T-cell (primary cell): ENCODE data around the gene GRAPL. TPM values are rescaled to one million over a fixed set of nuclear protein-coding genes. Genes with fewer than 3 reads are reported as not detected.
"Not testable (repeated sequence)": the region's sequence is repeated elsewhere in the genome, so short reads cannot be mapped to it uniquely, and the experiment has no call there.

Source experiments
- ATAC-seq, 4 experiments: fragments of 200-7000 bp in 3 of 4; fragments of 150-1000 bp in 1 of 4; cut with Tn5 transposase; replicated peaks in 1 of 4; 1 replicate in 3 of 4; 2 replicates in 1 of 4; pipeline ENCODE4 v1.10.0; 2021; ENCODE audit warnings: moderate library complexity in 3 of 4, mild to moderate bottlenecking in 2 of 4, moderate number of reproducible peaks in 1 of 4
- CTCF ChIA-PET, 2 donors: fragments of 300-600 bp; sonication (Branson Sonifier 250); formaldehyde crosslinking; loops; one replicate each; lab custom pipeline; 2022; ENCODE audit warnings: antibody characterized with exemption in 2 of 2; lab: Charles Lee
- POLR2A ChIA-PET, 2 donors: fragments of 300-600 bp; sonication (Branson Sonifier 250); formaldehyde crosslinking; loops; one replicate each; lab custom pipeline; 2022; ENCODE audit warnings: antibody characterized with exemption in 2 of 2; lab: Charles Lee
- DNase-seq, 35 experiments: peaks; one replicate each; pipeline versions ENCODE4 v3.0.0 to v3.0.0-alpha.2; 2013 to 2023
- H3K27ac ChIP-seq: one replicate; pipeline ENCODE4 v1.5.1; 2013; ENCODE audit warnings: low read length
- H3K27me3 ChIP-seq, 2 experiments: replicated peaks in 1 of 2; 1 replicate in 1 of 2; 2 replicates in 1 of 2; pipeline versions ENCODE4 v1.6.1 to v1.7.0; 2013; ENCODE audit warnings: low read length in 1 of 2, mixed read lengths in 1 of 2; ENCODE audit not compliant: control insufficient read depth in 2 of 2, insufficient read depth in 2 of 2; ENCODE audit errors: extremely low read depth in 1 of 2
- H3K36me3 ChIP-seq, 2 donors: 1 replicate in 1 of 2; 2 replicates in 1 of 2; pipeline versions ENCODE4 v1.6.1 to v1.7.0; 2013; ENCODE audit warnings: low read length in 1 of 2; ENCODE audit not compliant: control insufficient read depth in 2 of 2, insufficient read depth in 1 of 2; ENCODE audit errors: extremely low read depth in 1 of 2
- H3K4me1 ChIP-seq, 2 experiments: 1 replicate in 1 of 2; 2 replicates in 1 of 2; pipeline versions ENCODE4 v1.6.1 to v1.7.0; 2013; ENCODE audit warnings: low read length in 2 of 2, mixed read lengths in 1 of 2; ENCODE audit not compliant: insufficient read depth in 2 of 2, control insufficient read depth in 1 of 2; ENCODE audit errors: extremely low read depth in 1 of 2
- H3K4me3 ChIP-seq, 2 donors: 1 replicate in 1 of 2; 2 replicates in 1 of 2; pipeline versions ENCODE4 v1.5.1 to v1.7.0; 2013; ENCODE audit warnings: mild to moderate bottlenecking in 2 of 2, low read length in 1 of 2, moderate library complexity in 1 of 2; ENCODE audit not compliant: control insufficient read depth in 1 of 2; ENCODE audit errors: extremely low read depth in 1 of 2
- H3K9me3 ChIP-seq: 2 replicates; pipeline ENCODE4 v1.7.0; 2013
- H3K27ac Mint-ChIP-seq, 2 donors: one replicate each; pipeline ENCODE4 v1.8.0; 2020 to 2021; ENCODE audit warnings: mild to moderate bottlenecking in 2 of 2, mixed read lengths in 2 of 2
- H3K27me3 Mint-ChIP-seq, 2 donors: one replicate each; pipeline ENCODE4 v1.8.0; 2021 to 2022; ENCODE audit warnings: mixed read lengths in 2 of 2
- H3K36me3 Mint-ChIP-seq: one replicate; pipeline ENCODE4 v1.8.0; 2021; ENCODE audit warnings: mixed read lengths
- H3K4me1 Mint-ChIP-seq, 3 donors: one replicate each; pipeline ENCODE4 v1.8.0; 2020 to 2022; ENCODE audit warnings: mixed read lengths in 3 of 3, mild to moderate bottlenecking in 1 of 3
- H3K4me3 Mint-ChIP-seq, 3 donors: one replicate each; pipeline ENCODE4 v1.8.0; 2020 to 2022; ENCODE audit warnings: mild to moderate bottlenecking in 3 of 3, mixed read lengths in 3 of 3, moderate library complexity in 3 of 3
- H3K9me3 Mint-ChIP-seq, 3 donors: one replicate each; pipeline ENCODE4 v1.8.0; 2020 to 2022; ENCODE audit warnings: mixed read lengths in 3 of 3
- whole genome bisulfite sequencing: methylation state at CpG from one replicate; pipeline ENCODE4 v1.1.5; 2013; ENCODE audit warnings: missing lambda C conversion rate; ENCODE audit not compliant: insufficient coverage; 5-methylcytosine and 5-hydroxymethylcytosine counted together
- total RNA-seq, 35 experiments: library from RNA in 6 of 35; stranded (reverse) in 6 of 35; fragments of 120-200 nt in 1 of 35; gene quantifications; one replicate each; pipeline versions ENCODE4 v1.2.1 to v1.2.4 and lab custom pipeline; 2013 to 2026

GRAPL gene
- total RNA-seq, 5 donors from 2014 or later (not counting 1 experiment from before 2014, with no cell fraction given), result 28.0 to 106 (median 85.5) TPM

- H3K9me3 ChIP-seq, H3K27ac Mint-ChIP-seq, H3K4me1 Mint-ChIP-seq, H3K27me3 ChIP-seq, CTCF ChIA-PET, H3K27ac ChIP-seq, H3K36me3 Mint-ChIP-seq, H3K4me3 Mint-ChIP-seq, DNase-seq, H3K36me3 ChIP-seq, H3K4me1 ChIP-seq, H3K4me3 ChIP-seq, H3K9me3 Mint-ChIP-seq, POLR2A ChIA-PET, H3K27me3 Mint-ChIP-seq: not testable (repeated sequence)
- peak; percentile 22 to 27 (median 24) for ATAC-seq
- no CpG with 5 or more reads among the region's 71 CpGs for WGBS
These were observed 35.2 kb downstream of the GRAPL start for GRCh38 chr17:19162384-19163216.

- H3K27ac Mint-ChIP-seq, H3K27ac ChIP-seq, H3K9me3 Mint-ChIP-seq, H3K4me1 ChIP-seq, H3K36me3 Mint-ChIP-seq, H3K27me3 ChIP-seq, DNase-seq, H3K36me3 ChIP-seq, CTCF ChIA-PET, H3K27me3 Mint-ChIP-seq, H3K4me1 Mint-ChIP-seq, H3K4me3 Mint-ChIP-seq, H3K4me3 ChIP-seq, POLR2A ChIA-PET, ATAC-seq, H3K9me3 ChIP-seq: not testable (repeated sequence)
- no CpG with 5 or more reads among the region's 3 CpGs for WGBS
These were observed 47.0 kb downstream of the GRAPL start for GRCh38 chr17:19174422-19174821.

- H3K4me1 Mint-ChIP-seq, H3K36me3 Mint-ChIP-seq, H3K4me1 ChIP-seq, POLR2A ChIA-PET, H3K4me3 ChIP-seq, DNase-seq, H3K36me3 ChIP-seq, H3K27ac Mint-ChIP-seq, H3K27me3 ChIP-seq, H3K9me3 Mint-ChIP-seq, H3K9me3 ChIP-seq, CTCF ChIA-PET, H3K27ac ChIP-seq, H3K27me3 Mint-ChIP-seq, H3K4me3 Mint-ChIP-seq: not testable (repeated sequence)
- no CpG with 5 or more reads among the region's 20 CpGs for WGBS
- ATAC-seq, result peak; percentile 95 to 99 (median 96)
These were observed 48.0 kb downstream of the GRAPL start for GRCh38 chr17:19175410-19175809.

- H3K36me3 Mint-ChIP-seq, H3K9me3 Mint-ChIP-seq, H3K27me3 Mint-ChIP-seq, H3K27ac ChIP-seq, H3K4me1 Mint-ChIP-seq, DNase-seq, H3K36me3 ChIP-seq, H3K9me3 ChIP-seq, H3K4me3 ChIP-seq, H3K27me3 ChIP-seq, H3K27ac Mint-ChIP-seq, CTCF ChIA-PET, POLR2A ChIA-PET, H3K4me3 Mint-ChIP-seq, H3K4me1 ChIP-seq: not testable (repeated sequence)
- peak; percentile 96 to 99 (median 96) for ATAC-seq
- WGBS, result no CpG with 5 or more reads among the region's 33 CpGs
These were observed 53.9 kb downstream of the GRAPL start for GRCh38 chr17:19181040-19181875.

- H3K27ac ChIP-seq, H3K9me3 Mint-ChIP-seq, H3K4me1 ChIP-seq, H3K4me1 Mint-ChIP-seq, H3K27ac Mint-ChIP-seq, H3K36me3 ChIP-seq, H3K9me3 ChIP-seq, H3K36me3 Mint-ChIP-seq, POLR2A ChIA-PET, H3K4me3 ChIP-seq, H3K4me3 Mint-ChIP-seq, H3K27me3 ChIP-seq, H3K27me3 Mint-ChIP-seq, CTCF ChIA-PET: not testable (repeated sequence)
- ATAC-seq (peak in 2 of 4 experiments; percentile 26 to 46), DNase-seq (peak in 1 of 35 experiments; percentile 100)
- no CpG with 5 or more reads among the region's 62 CpGs for WGBS
These were observed 60.8 kb downstream of the GRAPL start for GRCh38 chr17:19187883-19188869.
